Gastroesophageal sphincter (tissue), 4 donors: ENCODE data around the gene HFE. TPM values are rescaled to one million over a fixed set of nuclear protein-coding genes. Genes with fewer than 3 reads are reported as not detected.
"Not testable (repeated sequence)": the region's sequence is repeated elsewhere in the genome, so short reads cannot be mapped to it uniquely, and the experiment has no call there.

Experiments used
- ATAC-seq: fragments of 150-250 bp; one replicate; pipeline ENCODE4 v1.9.1; 2016; ENCODE audit warnings: mild to moderate bottlenecking, moderate library complexity
- H3K27ac ChIP-seq, 4 donors: fragments of 200-600 bp; sonication (generic) in 3 of 4; 1 replicate in 3 of 4; 2 replicates in 1 of 4; pipeline ENCODE4 v1.5.1; 2016 to 2019
- H3K27me3 ChIP-seq: fragments of 200-600 bp; sonication (generic); one replicate; pipeline ENCODE4 v1.5.1; 2019
- H3K36me3 ChIP-seq, 2 donors: fragments of 200-600 bp; sonication (generic); one replicate each; pipeline ENCODE4 v1.5.1; 2019; ENCODE audit warnings: control low read depth in 1 of 2
- H3K4me1 ChIP-seq, 3 donors: fragments of 200-600 bp; sonication (generic); 1 replicate in 2 of 3; 2 replicates in 1 of 3; pipeline ENCODE4 v1.5.1; 2016 to 2019; ENCODE audit warnings: control low read depth in 2 of 3
- H3K4me3 ChIP-seq, 2 donors: fragments of 200-600 bp; sonication (generic); one replicate each; pipeline ENCODE4 v1.5.1; 2019; ENCODE audit warnings: mild to moderate bottlenecking in 1 of 2, moderate library complexity in 1 of 2
- H3K9me3 ChIP-seq, 3 donors: fragments of 200-600 bp; sonication (generic); one replicate each; pipeline ENCODE4 v1.5.1; 2017 to 2019; ENCODE audit warnings: control low read depth in 2 of 3
- CTCF ChIP-seq, 4 experiments: fragments of 200-600 bp in 2 of 4; fragments of 450-650 bp in 2 of 4; sonication (generic) in 1 of 4; IDR thresholded peaks; one replicate each; pipeline ENCODE4 v1.5.1; 2017 to 2019; ENCODE audit warnings: antibody characterized with exemption in 4 of 4, mild to moderate bottlenecking in 2 of 4, moderate library complexity in 2 of 4
- EP300 ChIP-seq: sonication (generic); formaldehyde crosslinking; IDR thresholded peaks from one replicate; pipeline ENCODE4 v1.6.1; 2017; ENCODE audit warnings: antibody characterized with exemption, mild to moderate bottlenecking
- POLR2A ChIP-seq, 2 donors: fragments of 450-650 bp; IDR thresholded peaks; one replicate each; pipeline ENCODE4 v1.6.1; 2017; ENCODE audit warnings: antibody characterized with exemption in 2 of 2, mild to moderate bottlenecking in 2 of 2, moderate library complexity in 1 of 2
- POLR2AphosphoS5 ChIP-seq: sonication (generic); formaldehyde crosslinking; IDR thresholded peaks from one replicate; pipeline ENCODE4 v1.6.1; 2017; ENCODE audit warnings: antibody characterized with exemption
- WGBS, 2 donors: methylation state at CpG; one replicate each; pipeline ENCODE4 v1.1.5; 2018; ENCODE audit warnings: low coverage in 1 of 2; 5-methylcytosine and 5-hydroxymethylcytosine counted together
- total RNA-seq, 4 donors: library from RNA; depleted of rRNA; stranded (reverse); fragments of >200 nt; gene quantifications; one replicate each; pipeline ENCODE4 v1.1.0, GENCODE V29; 2016

Gene HFE
- total RNA-seq, 4 donors from 2014 or later: 3.7 to 11.4 (median 8.3) TPM

DNA sequence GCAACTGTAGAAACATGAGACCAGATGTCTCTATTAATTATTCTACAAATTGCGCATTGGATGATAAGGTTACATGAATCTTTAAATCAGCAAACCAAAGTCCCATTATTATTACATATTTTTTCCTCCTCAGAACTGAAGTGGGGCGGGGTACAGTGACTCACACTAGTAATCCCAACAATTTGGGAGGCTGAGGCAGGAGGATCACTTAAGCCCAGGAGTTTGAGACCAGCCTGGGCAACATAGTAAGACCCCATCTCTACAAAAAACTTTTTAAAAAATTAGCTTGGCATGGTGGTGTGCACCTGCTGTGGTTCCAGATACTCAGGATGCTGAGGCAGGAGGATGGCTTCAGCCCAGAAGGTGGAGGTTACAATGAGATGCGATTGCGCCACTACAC, 29.0 kb downstream of the HFE start:
- no peaks in the 10 kb centered on the region for H3K27me3 ChIP-seq
- no peak overlapping the region for H3K27ac ChIP-seq
- H3K4me1 ChIP-seq: no peaks in the 10 kb centered on the region
- no peak for TF ChIP-seq POLR2AphosphoS5
- no peaks in the 10 kb centered on the region for H3K36me3 ChIP-seq
- 96 to 100% methylated on average over 2 to 4 of the region's 4 CpGs for WGBS, 2 donors
- H3K9me3 ChIP-seq: no peaks in the 10 kb centered on the region
- ATAC-seq: no peak
- no peak overlapping the region for H3K4me3 ChIP-seq

DNA sequence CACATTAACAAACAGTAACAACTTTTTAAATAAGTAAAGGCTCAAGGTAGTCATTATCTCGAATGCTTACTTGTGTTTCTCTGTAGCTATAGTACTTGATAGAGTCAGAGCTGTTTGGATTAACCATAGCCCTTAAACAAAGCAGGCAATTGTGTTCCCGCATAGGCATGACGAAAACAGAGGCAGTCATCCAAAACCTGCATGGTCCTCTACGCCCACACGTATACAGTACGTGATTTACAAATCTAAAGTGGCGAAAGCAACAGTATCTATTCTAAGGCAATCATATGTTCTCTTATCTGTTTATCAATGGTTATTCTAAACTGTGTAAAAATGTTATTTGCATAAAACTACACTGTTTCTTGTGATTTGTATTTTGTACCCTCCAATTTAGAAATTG, 31.8 kb downstream of the HFE start:
- 76 to 82% methylated on average over 7 of the region's 7 CpGs for WGBS, 2 donors
- no peak for ATAC-seq
- no peaks in the 10 kb centered on the region for H3K36me3 ChIP-seq

DNA sequence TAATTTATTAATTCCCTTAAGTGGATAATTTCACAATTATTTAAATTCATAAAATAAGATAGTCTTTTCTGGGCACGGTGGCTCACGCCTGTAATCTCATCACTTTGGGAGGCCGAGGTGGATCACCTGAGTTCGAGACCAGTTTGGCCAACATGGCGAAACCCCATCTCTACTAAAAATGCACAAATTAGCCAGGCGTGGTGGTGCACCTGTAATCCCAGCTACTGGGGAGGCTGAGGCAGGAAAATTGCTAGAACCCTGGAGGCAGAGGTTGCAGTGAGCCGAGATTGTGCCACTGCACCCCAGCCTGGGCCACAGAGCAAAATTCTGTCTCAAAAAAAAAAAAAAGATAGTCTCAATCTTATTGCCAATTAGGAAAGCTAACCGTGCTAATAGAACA, 32.9 kb downstream of the HFE start:
- not testable (repeated sequence) for H3K4me1 ChIP-seq, ATAC-seq, H3K27me3 ChIP-seq, H3K4me3 ChIP-seq, H3K27ac ChIP-seq, H3K9me3 ChIP-seq, H3K36me3 ChIP-seq
- WGBS, 2 donors: 95% methylated on average over 7 to 8 of the region's 8 CpGs

More for the DNA sequence above, 31.8 kb downstream of the HFE start:
- TF ChIP-seq POLR2AphosphoS5: no peak
- TF ChIP-seq POLR2A (IDR thresholded peaks at IDR 0.05): no peak
- TF ChIP-seq CTCF (IDR thresholded peaks at IDR 0.05): no peak
- no peak for TF ChIP-seq EP300
- no peaks in the 10 kb centered on the region for H3K27me3 ChIP-seq
- peaks cover 0 to 6% (median 0%) of the 10 kb centered on the region in 3 donors for H3K4me1 ChIP-seq
- H3K9me3 ChIP-seq: no peaks in the 10 kb centered on the region
- no peak overlapping the region for H3K27ac ChIP-seq
- H3K4me3 ChIP-seq: no peak overlapping the region

DNA sequence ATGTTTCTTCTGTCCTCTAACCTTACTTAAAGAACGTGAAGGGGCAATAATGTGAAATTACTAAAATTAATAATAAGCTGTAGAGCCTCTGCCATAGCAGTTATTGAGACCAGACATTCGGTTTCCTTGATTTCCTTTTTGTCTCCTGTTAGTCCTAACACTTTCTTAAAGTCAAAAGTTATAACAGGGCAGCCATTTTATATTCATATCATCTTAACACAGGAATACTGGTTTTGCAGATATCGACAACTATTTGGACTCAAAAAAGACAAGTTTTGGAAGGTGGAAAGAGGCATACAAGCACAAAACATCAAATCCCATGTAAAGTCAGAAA, 33.5 kb downstream of the HFE start:
- Histone ChIP-seq H3K4me1 (peaks cover 0 to 6% (median 0%) of the 10 kb centered on the region in 3 donors), H3K4me3 (no peak overlapping the region), H3K9me3 (no peaks in the 10 kb centered on the region), H3K27me3 (no peaks in the 10 kb centered on the region), H3K27ac (no peak overlapping the region), H3K36me3 (no peaks in the 10 kb centered on the region)
- 72 to 77% methylated on average over 3 of the region's 3 CpGs for WGBS, 2 donors
- TF ChIP-seq POLR2AphosphoS5 (no peak), POLR2A (IDR thresholded peaks at IDR 0.05) (no peak), CTCF (IDR thresholded peaks at IDR 0.05) (no peak), EP300 (no peak)
- ATAC-seq: no peak

DNA sequence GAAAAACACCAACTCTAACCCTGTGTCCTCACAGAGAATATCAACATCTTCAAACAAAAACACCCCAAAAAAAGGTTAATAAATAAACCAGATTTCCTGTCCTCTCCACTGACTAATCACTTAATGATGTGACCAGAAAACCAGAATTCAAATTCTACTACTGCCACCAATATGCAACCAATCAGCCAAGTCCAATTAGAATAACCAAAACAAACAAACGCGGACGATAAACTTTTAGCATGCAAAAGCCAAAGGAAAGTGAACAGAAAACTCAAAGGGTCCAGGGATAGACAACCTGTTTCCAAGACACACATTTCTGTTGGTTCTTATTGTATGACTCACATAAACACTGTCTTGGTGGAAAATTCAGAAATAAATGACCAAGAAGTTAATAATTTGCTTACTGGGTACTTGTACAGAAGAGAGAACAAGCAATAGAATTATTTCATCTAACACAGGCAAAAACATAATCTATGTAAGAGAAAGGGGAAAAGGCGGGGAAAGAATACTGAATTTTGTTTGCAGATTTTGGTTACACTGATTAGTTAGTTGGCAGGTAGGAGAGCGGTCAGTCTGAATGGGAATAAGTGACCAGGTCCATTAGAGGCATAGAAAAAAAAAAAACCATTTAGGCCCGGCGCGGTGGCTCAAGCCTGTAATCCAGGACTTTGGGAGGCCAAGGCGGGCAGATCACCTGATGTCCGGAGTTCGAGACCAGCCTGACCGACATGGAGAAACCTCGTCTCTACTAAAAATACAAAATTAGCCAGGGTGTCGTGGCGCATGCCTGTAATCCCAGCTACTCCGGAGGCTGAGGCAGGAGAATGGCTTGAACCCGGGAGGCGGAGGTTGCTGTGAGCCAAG, 34.1 kb downstream of the HFE start:
- WGBS, 2 donors: 92 to 96% methylated on average over 4 to 18 of the region's 18 CpGs
- H3K9me3 ChIP-seq: no peaks in the 10 kb centered on the region
- no peak overlapping the region for H3K27ac ChIP-seq
- no peak for ATAC-seq
- H3K4me3 ChIP-seq: no peak overlapping the region
- no peaks in the 10 kb centered on the region for H3K27me3 ChIP-seq
- TF ChIP-seq EP300 (no peak), POLR2A (IDR thresholded peaks at IDR 0.05) (no peak), CTCF (IDR thresholded peaks at IDR 0.05) (no peak), POLR2AphosphoS5 (no peak)
- no peaks in the 10 kb centered on the region for H3K36me3 ChIP-seq
- peaks cover 0 to 8% (median 0%) of the 10 kb centered on the region in 3 donors for H3K4me1 ChIP-seq

DNA sequence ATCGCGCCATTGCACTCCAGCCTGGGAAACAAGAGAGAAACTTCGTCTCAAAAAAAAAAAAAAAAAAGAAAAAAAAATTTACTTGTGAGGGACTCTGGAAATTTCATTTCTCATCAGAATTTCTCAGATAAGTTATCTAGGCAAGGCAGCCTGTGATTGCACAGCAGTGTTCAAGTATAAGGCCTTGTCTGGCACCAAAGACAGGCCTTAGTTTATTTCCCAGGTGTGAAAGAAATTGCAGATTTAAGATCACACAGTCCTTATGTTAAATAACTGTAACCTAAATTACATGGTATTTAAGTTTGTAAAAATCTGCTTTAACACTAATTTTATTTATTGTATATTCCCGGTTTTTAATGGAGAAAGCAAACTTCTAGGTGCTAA, 34.8 kb downstream of the HFE start:
- TF ChIP-seq CTCF (IDR thresholded peaks at IDR 0.05) (no peak), EP300 (no peak), POLR2AphosphoS5 (no peak), POLR2A (IDR thresholded peaks at IDR 0.05) (no peak)
- H3K27me3 ChIP-seq: no peaks in the 10 kb centered on the region
- peak overlapping the region; percentile 93 to 99 (median 98) for H3K27ac ChIP-seq
- H3K4me3 ChIP-seq: no peak overlapping the region
- 83 to 85% methylated on average over 4 of the region's 4 CpGs for WGBS, 2 donors
- no peaks in the 10 kb centered on the region for H3K36me3 ChIP-seq
- peaks cover 0 to 14% (median 3%) of the 10 kb centered on the region in 3 donors for H3K4me1 ChIP-seq
- no peak for ATAC-seq
- no peaks in the 10 kb centered on the region for H3K9me3 ChIP-seq
